CD4-positive, alpha-beta T cell treated with Interleukin-21 for 1 hour (primary cell): ENCODE measurements around the gene ERMAP.
A peak's percentile ranks its signal among the peaks of the same experiment; 100 is the strongest.
"Not testable (repeated sequence)": the region's sequence is repeated elsewhere in the genome, so short reads cannot be mapped to it uniquely, and the experiment has no call there.

Experiments used
- DNase-seq: peaks from one replicate; pipeline ENCODE4 v3.0.0-alpha.2; 2020

ERMAP gene

DNA sequence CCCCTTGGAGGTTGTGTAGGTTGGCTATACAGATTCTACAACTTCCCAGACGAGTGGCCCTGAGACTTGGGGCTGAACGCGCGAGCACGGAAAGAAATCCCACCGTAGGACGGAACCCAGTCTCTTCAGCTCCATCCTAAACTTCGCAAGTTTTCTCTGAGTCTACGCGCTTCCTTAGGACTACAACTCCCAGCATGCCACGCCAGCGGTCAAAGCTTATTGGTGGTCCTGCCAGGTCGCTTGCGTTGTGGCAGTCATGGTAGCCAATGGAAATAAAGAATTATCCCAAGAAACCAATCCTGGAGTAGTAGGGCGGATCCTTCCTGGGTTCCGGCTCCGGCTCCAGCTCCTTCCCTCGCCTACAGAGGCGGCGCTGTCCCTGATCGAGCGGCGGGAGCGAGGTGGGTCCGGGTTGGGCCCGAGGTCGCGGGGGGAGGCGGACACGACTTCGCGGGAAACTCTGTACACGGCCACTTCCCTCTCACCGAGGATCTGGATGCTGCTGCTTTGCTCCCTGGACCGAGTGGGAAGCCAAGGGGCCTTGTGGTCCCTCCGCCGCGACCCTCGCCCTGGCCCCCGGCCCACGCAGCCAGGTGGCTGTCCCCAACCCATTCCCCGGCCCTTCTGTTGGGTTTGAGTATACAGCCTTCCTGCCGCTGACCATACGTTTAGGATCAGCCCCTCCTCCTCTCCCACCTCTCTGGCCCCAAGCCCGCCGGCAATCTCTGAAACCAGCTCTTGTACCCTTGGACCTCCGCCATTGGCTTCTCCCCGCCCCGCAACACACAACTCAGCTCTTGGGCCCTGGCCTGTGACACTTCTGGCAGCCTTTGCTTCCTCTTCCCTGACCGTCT lies 29.6 kb downstream of the ERMAP start, which contains the start of gene ZNF691:
TSS of gene ZNF691 (plus strand) at position 357 of the 854 bp plus-strand sequence. CDS start 3,046 bp downstream, outside the sequence.
- peak; percentile 94 for DNase-seq

GRCh38 chr1:42847111-42847595 lies 30.2 kb downstream of the ERMAP start:
- DNase-seq, result no peak

- no peak for DNase-seq
These were observed 31.0 kb downstream of the ERMAP start for GRCh38 chr1:42847721-42848460.

GRCh38 chr1:42848823-42849537 lies 32.1 kb downstream of the ERMAP start:
- DNase-seq, result no peak

GRCh38 chr1:42849944-42850343 lies 33.0 kb downstream of the ERMAP start:
- DNase-seq, result no peak

DNA sequence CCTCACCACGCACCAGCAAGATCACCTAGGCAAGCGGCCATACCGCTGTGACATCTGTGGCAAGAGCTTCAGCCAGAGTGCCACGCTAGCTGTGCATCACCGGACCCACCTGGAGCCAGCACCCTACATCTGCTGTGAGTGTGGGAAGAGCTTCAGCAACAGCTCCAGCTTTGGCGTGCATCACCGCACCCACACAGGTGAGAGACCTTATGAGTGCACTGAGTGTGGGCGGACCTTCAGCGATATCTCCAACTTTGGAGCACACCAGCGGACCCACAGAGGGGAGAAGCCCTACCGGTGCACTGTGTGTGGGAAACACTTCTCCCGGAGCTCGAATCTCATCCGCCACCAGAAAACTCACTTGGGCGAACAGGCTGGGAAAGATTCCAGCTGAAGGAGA lies 34.5 kb downstream of the ERMAP start:
- DNase-seq, result no peak

DNA sequence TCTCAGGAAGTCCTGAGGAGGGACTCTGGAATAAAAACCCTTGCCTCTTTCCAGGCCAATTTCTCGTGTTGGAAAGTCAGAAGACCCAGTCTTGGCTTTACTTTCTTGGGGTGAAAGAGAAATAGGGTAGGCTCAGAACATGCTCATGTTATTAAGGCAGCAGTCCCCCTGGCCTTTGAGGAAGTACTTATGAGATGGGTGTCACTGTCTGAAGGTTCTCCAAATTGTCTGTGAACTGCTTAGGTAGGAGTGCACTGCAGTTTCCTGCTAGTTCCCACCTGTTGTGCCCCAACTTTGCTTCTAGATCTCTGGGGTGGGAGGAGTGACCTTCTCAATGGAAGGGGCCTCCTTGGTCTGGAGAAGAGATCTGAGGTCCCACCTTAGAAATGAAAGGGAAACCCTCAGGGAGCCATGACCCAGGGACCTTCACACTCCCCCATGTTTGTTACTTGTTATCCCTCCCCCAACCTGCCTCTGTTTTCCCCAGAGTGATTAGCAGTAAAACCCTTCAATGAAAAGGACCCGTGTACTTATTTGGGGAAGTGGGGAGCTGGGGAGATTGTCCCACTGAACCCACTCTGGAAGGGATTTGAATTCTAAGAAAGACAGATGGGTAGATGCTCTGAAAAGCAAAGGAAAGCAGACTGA lies 35.2 kb downstream of the ERMAP start:
- DNase-seq, result no peak

DNA sequence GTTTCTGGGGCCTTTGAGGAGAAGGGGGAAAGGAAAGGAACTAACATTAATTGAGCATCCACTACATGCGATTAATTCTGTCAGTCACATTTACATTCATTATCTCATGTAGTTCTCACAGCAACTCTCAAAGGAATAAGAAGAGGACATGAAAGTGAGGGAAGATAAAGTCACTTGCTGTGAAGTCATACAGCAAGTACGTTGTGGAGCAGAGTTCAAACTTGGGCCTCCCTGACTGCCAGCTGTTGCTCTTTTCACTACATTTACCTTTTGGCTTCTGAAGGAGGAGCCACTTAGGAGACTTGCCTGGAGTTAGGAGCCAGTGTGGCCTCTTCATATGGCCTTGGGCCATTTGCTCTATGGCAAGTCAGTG lies 35.7 kb downstream of the ERMAP start:
- DNase-seq, result no peak

DNA sequence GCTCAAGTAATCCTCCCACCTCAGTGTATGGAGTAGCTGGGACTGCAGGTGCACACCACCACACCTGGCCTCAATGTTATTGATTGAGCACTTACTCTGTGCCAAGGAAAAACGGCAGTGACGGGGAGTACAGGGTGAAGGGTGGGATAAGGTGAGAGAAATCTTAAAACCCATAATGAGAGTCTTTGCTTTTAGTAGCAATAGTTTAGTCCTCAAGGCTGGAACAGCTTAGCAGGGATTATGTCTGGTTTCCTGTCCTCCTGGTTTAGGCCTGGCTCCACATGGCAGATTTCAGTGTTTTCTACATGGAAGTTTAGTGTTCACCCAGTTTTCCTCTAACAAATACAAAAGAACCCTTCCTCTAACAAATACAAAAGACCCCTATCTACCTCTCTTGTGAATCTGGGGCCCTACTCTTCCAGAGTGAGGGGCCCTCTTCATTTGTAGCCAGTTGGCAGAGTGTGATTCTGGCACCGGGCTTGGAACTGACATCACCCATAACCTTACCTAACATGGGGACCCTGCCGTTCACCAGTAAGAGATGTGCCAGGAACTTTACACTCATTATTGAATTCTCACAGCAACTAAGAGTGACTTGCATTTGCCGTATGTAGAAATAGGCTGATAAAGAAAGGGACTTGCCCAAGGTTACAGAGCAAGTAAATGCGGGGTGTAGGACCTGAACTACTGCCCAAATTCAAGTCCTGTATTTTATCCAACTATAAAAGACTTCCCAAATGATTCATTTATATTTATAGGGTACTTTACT lies 36.4 kb downstream of the ERMAP start:
- no peak for DNase-seq

DNA sequence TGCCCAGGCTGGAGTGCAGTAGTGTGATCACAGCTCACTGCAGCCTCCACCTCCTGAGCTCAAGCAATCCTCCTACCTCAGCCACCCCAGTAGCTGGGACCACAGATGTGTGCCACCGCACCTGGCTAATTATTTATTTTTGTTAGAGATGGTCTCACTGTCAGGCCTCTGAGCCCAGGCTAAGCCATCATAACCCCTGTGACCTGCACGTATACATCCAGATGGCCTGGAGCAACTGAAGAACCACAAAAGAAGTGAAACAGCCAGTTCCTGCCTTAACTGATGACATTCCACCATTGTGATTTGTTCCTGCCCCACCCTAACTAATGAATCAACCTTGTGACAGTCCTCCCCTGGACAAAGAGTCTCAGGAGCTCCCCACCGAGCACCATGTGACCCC lies 39.6 kb downstream of the ERMAP start:
- not testable (repeated sequence) for DNase-seq

DNA sequence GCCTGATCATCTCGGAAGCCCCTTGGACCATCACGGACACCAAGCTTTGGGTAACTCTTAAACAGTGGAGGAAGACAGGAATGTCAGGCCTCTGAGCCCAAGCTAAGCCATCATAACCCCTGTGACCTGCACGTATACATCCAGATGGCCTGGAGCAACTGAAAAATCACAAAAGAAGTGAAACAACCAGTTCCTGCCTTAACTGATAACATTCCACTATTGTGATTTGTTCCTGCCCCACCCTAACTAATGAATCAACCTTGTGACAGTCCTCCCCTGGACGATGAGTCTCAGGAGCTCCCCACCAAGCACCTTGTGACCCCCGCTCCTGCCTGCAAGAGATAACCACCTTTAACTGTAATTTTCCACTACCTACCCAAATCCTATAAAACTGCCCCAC lies 42.4 kb downstream of the ERMAP start:
- not testable (repeated sequence) for DNase-seq

DNA sequence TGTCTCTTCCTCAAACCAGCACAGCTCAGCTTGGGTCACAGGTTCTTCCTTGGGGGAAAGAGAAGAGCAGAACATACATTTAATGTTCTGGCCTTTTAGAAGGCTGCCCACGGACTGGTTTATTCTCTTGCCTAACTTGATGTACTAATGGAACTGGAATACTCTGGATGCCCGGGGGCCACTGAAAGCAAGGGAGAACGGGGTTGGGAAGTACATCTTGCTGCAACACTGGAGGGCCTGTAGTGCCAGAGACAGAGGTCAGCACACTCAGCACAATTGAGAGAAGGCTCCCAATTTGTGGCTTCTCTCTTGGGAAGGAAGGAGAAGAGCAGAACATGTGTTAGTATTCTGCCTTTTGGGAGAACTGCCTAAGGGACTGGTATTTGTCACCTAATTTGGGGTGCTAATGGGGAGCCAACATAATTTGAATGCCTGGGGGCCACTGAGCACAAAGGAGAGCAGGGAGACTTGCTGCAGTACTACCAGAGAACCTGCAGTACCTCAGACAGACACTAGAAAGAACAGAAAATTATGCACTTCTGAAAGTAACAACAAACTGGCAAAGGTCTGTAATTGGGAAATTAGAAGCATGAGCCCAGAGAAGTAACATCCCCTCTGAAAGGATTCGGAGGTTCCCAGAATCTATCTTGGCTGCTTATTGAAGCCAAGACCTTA lies 43.6 kb downstream of the ERMAP start:
- no peak for DNase-seq

DNA sequence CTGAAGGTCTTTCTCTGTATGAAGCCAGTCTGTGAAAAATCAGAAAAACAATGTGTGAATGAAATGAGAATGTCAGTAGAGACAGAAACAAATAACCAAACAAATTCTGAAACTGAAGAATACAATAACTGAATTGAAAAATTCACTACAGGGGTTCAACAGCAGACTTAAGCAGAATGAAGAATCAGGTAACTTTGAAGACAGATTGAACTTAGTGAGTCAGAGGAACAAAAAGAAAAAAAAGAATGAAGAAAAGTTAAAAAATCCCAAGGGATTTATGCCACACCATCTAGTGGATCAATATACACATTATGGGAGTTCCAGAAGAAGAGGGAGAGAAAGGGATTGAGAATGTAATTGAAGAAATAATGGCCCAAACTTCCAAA lies 44.1 kb downstream of the ERMAP start:
- DNase-seq, result no peak

DNA sequence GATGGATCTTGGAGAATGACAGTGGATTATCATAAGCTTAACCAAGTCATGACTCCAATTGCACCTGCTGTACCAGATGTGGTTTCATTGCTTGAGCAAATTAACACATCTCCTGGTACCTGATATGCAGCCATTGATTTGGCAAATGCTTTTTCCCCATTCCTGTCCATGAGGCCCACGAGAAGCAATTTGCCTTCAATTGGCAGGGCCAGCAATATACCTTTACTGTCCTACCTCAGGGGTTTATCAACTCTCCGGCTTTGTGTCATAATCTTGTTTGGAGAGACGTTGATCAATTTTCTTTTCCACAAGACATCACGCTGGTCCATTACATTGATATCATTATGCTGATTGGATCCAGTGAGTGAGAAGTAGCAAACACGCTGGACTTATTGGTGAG lies 49.6 kb downstream of the ERMAP start:
- no peak for DNase-seq

- not testable (repeated sequence) for DNase-seq
These were observed 51.5 kb downstream of the ERMAP start for GRCh38 chr1:42868466-42868865.

- not testable (repeated sequence) for DNase-seq
These were observed 52.3 kb downstream of the ERMAP start for GRCh38 chr1:42869254-42869653.

- not testable (repeated sequence) for DNase-seq
These were observed 52.8 kb downstream of the ERMAP start for GRCh38 chr1:42869751-42870150.

- not testable (repeated sequence) for DNase-seq
These were observed 56.2 kb downstream of the ERMAP start for GRCh38 chr1:42873108-42873507.

GRCh38 chr1:42873670-42874069 lies 56.7 kb downstream of the ERMAP start:
- no peak for DNase-seq

GRCh38 chr1:42876009-42876408 lies 59.1 kb downstream of the ERMAP start:
- DNase-seq, result no peak

- DNase-seq, result no peak
These were observed 60.5 kb downstream of the ERMAP start for GRCh38 chr1:42877380-42877779.
